ENCODE data around the gene ENAM. TPM values are rescaled to one million over a fixed set of nuclear protein-coding genes. Genes with fewer than 3 reads are reported as not detected.

The ENAM gene
- total RNA-seq, 4 donors from 2014 or later, result 0.20 to 9.2 (median 2.8) TPM

DNA sequence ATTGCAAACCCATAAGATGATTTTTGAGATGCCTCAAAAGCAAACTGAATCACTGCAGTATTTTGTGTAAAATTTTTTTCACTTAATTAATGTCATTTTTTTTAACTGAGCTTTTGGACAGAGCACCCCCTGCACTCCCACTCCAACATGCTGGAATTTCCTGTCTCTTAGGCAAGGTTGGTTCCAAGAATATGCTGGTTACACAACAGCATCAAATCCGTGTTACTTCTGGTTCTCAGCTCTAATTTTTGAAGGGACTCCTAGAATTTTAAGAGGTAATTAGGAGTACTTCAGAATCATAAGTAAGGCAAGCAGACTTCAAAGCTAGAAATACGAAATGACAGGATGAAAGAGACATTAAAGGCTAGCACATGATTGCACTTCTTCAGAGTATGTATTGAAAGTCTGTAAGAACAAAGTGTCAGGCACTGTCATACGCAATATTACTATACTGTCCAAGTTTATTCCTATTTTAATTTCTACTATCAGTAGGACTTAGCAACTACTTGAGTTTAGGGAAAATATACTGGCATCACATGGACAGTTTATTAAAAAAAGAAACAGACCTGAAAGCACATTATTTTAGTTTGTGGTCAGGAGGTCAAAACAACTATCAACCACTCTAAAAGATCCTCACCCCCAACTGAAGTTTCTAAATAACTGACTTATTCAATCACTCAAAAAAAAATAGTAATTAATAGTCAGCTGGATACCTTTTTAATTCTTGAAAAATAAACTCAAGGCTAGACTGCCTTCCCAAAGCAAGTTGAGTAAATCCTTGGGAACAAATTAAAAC is 39.4 kb downstream of the ENAM start:
- no peak for ATAC-seq

DNA sequence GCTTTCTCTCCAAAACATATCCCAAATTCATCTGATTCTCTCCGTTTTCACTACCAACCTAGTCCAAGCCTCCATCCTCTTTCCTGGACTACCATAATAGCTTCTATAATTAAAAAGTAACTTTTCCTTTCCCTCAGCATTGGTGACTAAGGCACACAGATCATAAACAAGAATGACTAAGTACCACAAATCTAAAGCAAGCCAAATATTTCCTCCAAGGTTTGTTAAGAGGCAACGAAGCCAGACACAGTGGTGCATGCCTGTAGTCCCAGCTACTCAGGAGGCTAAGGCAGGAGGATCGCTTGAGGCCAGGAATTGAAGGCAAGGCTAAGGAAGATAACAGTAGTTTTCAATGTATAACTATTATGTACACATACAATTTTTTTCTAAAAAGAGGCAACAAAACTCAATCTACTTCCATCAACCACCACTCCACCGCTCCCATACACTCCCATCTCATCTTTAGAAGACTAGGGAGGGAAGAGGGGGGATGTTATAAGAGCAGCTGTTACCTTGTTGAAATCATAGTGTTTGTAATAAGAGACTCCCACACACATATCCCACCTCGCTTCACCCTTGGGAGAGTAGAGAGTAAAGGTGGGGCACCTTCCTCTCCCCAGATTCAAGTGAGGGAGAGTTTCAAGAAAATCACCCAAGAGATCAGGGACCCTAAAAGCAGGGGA is 41.9 kb downstream of the ENAM start:
- Histone ChIP-seq H3K36me3 (no peaks in the 10 kb centered on the region), H3K9me3 (no peaks in the 10 kb centered on the region), H3K4me1 (no peaks in the 10 kb centered on the region), H3K4me3 (no peak overlapping the region), H3K27me3 (no peaks in the 10 kb centered on the region), H3K27ac (no peak overlapping the region)
- intact Hi-C loops (cut with DNase I; ENCODE audit: low total_unique reads) (no loop called here), in situ Hi-C loops (cut with MboI; ENCODE audit: low sequenced_read_pairs in 4 of 4) (loop anchor here in 3 of 4 donors (25.0 kb wide), 2 partner anchors 317 to 342 kb away; partner anchors contain the start of gene DCK (in 1 of the 3))
- no peak for DNase-seq
- no peak for TF ChIP-seq POLR2A (IDR thresholded peaks at IDR 0.05)
- TF ChIP-seq, protein P1, sequence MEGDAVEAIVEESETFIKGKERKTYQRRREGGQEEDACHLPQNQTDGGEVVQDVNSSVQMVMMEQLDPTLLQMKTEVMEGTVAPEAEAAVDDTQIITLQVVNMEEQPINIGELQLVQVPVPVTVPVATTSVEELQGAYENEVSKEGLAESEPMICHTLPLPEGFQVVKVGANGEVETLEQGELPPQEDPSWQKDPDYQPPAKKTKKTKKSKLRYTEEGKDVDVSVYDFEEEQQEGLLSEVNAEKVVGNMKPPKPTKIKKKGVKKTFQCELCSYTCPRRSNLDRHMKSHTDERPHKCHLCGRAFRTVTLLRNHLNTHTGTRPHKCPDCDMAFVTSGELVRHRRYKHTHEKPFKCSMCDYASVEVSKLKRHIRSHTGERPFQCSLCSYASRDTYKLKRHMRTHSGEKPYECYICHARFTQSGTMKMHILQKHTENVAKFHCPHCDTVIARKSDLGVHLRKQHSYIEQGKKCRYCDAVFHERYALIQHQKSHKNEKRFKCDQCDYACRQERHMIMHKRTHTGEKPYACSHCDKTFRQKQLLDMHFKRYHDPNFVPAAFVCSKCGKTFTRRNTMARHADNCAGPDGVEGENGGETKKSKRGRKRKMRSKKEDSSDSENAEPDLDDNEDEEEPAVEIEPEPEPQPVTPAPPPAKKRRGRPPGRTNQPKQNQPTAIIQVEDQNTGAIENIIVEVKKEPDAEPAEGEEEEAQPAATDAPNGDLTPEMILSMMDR (IDR thresholded peaks at IDR 0.05 in 4 of 5, conservative IDR thresholded peaks at IDR 0.05 in 1 of 5), result no peak
- no peak for ATAC-seq

More for the DNA sequence above, 39.4 kb downstream of the ENAM start:
- no peak for DNase-seq
- H3K27ac ChIP-seq, result no peak overlapping the region
- TF ChIP-seq, protein P1 (IDR thresholded peaks at IDR 0.05 in 4 of 5, conservative IDR thresholded peaks at IDR 0.05 in 1 of 5), result no peak
- no peak for TF ChIP-seq POLR2A (IDR thresholded peaks at IDR 0.05)
- no peaks in the 10 kb centered on the region for H3K9me3 ChIP-seq
- no peaks in the 10 kb centered on the region for H3K36me3 ChIP-seq
- no peak overlapping the region for H3K4me3 ChIP-seq
- no peaks in the 10 kb centered on the region for H3K4me1 ChIP-seq
- in situ Hi-C loops (cut with MboI; ENCODE audit: low sequenced_read_pairs in 4 of 4) (loop anchor here in 3 of 4 donors (25.0 kb wide), 2 partner anchors 319 to 344 kb away; partner anchors contain the start of gene DCK (in 1 of the 3)), intact Hi-C loops (cut with DNase I; ENCODE audit: low total_unique reads) (no loop called here)
- no peaks in the 10 kb centered on the region for H3K27me3 ChIP-seq

DNA sequence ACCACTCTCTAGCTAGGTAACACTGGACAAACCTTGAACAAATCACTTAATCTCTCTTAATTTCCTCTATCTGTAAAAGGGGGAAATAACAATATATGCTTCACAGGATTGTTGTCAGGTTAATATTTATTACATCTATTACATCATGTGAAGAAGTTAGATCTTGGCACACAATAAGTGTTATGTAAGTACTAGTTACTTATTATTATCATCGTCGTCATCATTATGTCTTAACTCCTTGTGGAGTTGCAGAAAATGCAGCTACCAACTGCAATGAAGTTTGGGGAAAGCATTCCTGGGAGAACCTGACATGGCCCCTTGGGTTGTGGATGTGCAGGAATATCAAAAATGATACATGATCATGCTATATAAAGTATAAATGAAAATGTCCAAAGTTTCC is 42.5 kb downstream of the ENAM start:
- no peak for ATAC-seq
- TF ChIP-seq, protein P1 (IDR thresholded peaks at IDR 0.05 in 4 of 5, conservative IDR thresholded peaks at IDR 0.05 in 1 of 5), result no peak
- no peak for TF ChIP-seq POLR2A (IDR thresholded peaks at IDR 0.05)
- H3K27ac ChIP-seq, result no peak overlapping the region
- no peak for DNase-seq
- H3K4me3 ChIP-seq, result no peak overlapping the region
- in situ Hi-C loops (cut with MboI; ENCODE audit: low sequenced_read_pairs in 4 of 4) (loop anchor here in 3 of 4 donors (25.0 kb wide), 2 partner anchors 316 to 341 kb away; partner anchors contain the start of gene DCK (in 1 of the 3)), intact Hi-C loops (cut with DNase I; ENCODE audit: low total_unique reads) (no loop called here)
- H3K9me3 ChIP-seq, result no peaks in the 10 kb centered on the region
- no peaks in the 10 kb centered on the region for H3K36me3 ChIP-seq
- no peaks in the 10 kb centered on the region for H3K4me1 ChIP-seq
- no peaks in the 10 kb centered on the region for H3K27me3 ChIP-seq

DNA sequence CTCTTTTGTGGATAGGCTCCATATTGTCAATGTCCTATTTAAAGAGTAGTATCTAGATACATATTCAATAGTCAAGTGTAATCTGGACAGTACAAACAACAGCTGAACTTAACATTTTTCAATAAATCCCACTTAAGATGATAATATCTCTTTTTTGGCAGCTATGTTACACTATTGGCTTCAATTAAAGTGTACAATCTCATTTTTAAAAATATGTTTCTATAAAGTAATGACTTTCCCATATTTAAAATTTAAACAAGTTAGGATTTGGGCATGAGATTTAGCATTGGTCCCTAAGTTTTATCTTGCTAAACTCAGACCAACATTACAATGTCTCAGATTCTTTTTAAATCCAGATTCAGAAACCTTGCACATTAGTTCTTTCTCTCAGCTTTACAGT is 45.6 kb downstream of the ENAM start:
- Histone ChIP-seq H3K4me3 (no peak overlapping the region), H3K9me3 (no peaks in the 10 kb centered on the region), H3K4me1 (no peaks in the 10 kb centered on the region), H3K36me3 (no peaks in the 10 kb centered on the region), H3K27ac (no peak overlapping the region), H3K27me3 (no peaks in the 10 kb centered on the region)
- ATAC-seq (no peak), DNase-seq (no peak)
- TF ChIP-seq POLR2A (IDR thresholded peaks at IDR 0.05), result no peak
- TF ChIP-seq, protein P1 (IDR thresholded peaks at IDR 0.05 in 4 of 5, conservative IDR thresholded peaks at IDR 0.05 in 1 of 5), result no peak
- intact Hi-C loops (cut with DNase I; ENCODE audit: low total_unique reads), result no loop called here
- in situ Hi-C loops (cut with MboI; ENCODE audit: low sequenced_read_pairs in 4 of 4), result loop anchor here in 3 of 4 donors (25.0 kb wide), 2 partner anchors 313 to 338 kb away; partner anchors contain the start of gene DCK (in 1 of the 3)
